Trophoblast cell (in vitro differentiated cells and primary cell): ENCODE measurements around the gene MCU.

ENCODE experiments used
- DNase-seq, 2 donors: peaks; one replicate each; pipeline ENCODE4 v3.0.0-alpha.2; 2016
- H2AFZ ChIP-seq: 2 replicates; pipeline ENCODE4 v1.6.1; 2013; ENCODE audit warnings: low read length, moderate library complexity, mild to moderate bottlenecking; ENCODE audit not compliant: insufficient read depth, poor library complexity
- H2AK5ac ChIP-seq: 2 replicates; pipeline ENCODE4 v1.6.1; 2013; ENCODE audit warnings: mild to moderate bottlenecking, low read length
- H2BK120ac ChIP-seq: 2 replicates; pipeline ENCODE4 v1.6.1; 2013; ENCODE audit warnings: low read length, mild to moderate bottlenecking, moderate library complexity; ENCODE audit not compliant: insufficient read depth, poor library complexity
- H2BK12ac ChIP-seq: 2 replicates; pipeline ENCODE4 v1.6.1; 2013; ENCODE audit warnings: mild to moderate bottlenecking, low read length, moderate library complexity
- H2BK5ac ChIP-seq: 2 replicates; pipeline ENCODE4 v1.6.1; 2013; ENCODE audit warnings: low read length, low read depth, moderate library complexity, mild to moderate bottlenecking; ENCODE audit not compliant: poor library complexity
- H3K14ac ChIP-seq: 2 replicates; pipeline ENCODE4 v1.6.1; 2013; ENCODE audit warnings: mild to moderate bottlenecking, low read length
- H3K18ac ChIP-seq: 2 replicates; pipeline ENCODE4 v1.6.1; 2013; ENCODE audit warnings: mild to moderate bottlenecking, low read length
- H3K23ac ChIP-seq: 2 replicates; pipeline ENCODE4 v1.6.1; 2013; ENCODE audit warnings: low read length
- H3K27ac ChIP-seq: 2 replicates; pipeline ENCODE4 v1.5.1; 2013; ENCODE audit warnings: low read depth, mild to moderate bottlenecking, inconsistent platforms, low read length, moderate library complexity
- H3K27me3 ChIP-seq: 2 replicates; pipeline ENCODE4 v1.6.1; 2013; ENCODE audit warnings: inconsistent platforms, mild to moderate bottlenecking, low read length, moderate library complexity; ENCODE audit not compliant: insufficient read depth
- H3K36me3 ChIP-seq, 2 experiments: 1 replicate in 1 of 2; 2 replicates in 1 of 2; pipeline ENCODE4 v1.6.1; 2013; ENCODE audit warnings: low read length in 2 of 2, mild to moderate bottlenecking in 2 of 2, moderate library complexity in 1 of 2; ENCODE audit not compliant: insufficient read depth in 2 of 2, control insufficient read depth in 1 of 2
- H3K4ac ChIP-seq: 2 replicates; pipeline ENCODE4 v1.6.1; 2013; ENCODE audit warnings: low read depth, mild to moderate bottlenecking, low read length, moderate library complexity
- H3K4me1 ChIP-seq, 2 experiments: 1 replicate in 1 of 2; 2 replicates in 1 of 2; pipeline ENCODE4 v1.6.1; 2013; ENCODE audit warnings: low read length in 2 of 2, mild to moderate bottlenecking in 2 of 2, moderate library complexity in 1 of 2; ENCODE audit not compliant: insufficient read depth in 2 of 2, control insufficient read depth in 1 of 2
- H3K4me2 ChIP-seq: 2 replicates; pipeline ENCODE4 v1.6.1; 2013; ENCODE audit warnings: inconsistent platforms, mild to moderate bottlenecking, low read length, moderate library complexity
- H3K4me3 ChIP-seq: 2 replicates; pipeline ENCODE4 v1.5.1; 2013; ENCODE audit warnings: mild to moderate bottlenecking, low read depth, low read length, inconsistent platforms
- H3K79me1 ChIP-seq: one replicate; pipeline ENCODE4 v1.6.1; 2013; ENCODE audit warnings: low read length
- H3K79me2 ChIP-seq: 2 replicates; pipeline ENCODE4 v1.6.1; 2013; ENCODE audit warnings: low read length, mild to moderate bottlenecking; ENCODE audit not compliant: control insufficient read depth, insufficient read depth, poor library complexity
- H3K9ac ChIP-seq: 2 replicates; pipeline ENCODE4 v1.6.1; 2013; ENCODE audit warnings: mild to moderate bottlenecking, low read length
- H3K9me3 ChIP-seq: 2 replicates; pipeline ENCODE4 v1.6.1; 2013; ENCODE audit warnings: low read depth, mild to moderate bottlenecking, control low read depth, inconsistent platforms, low read length; ENCODE audit not compliant: insufficient read depth
- H4K12ac ChIP-seq: 2 replicates; pipeline ENCODE4 v1.6.1; 2013; ENCODE audit warnings: low read depth, mild to moderate bottlenecking, low read length, moderate library complexity
- H4K8ac ChIP-seq: 2 replicates; pipeline ENCODE4 v1.6.1; 2013; ENCODE audit warnings: low read depth, mild to moderate bottlenecking, low read length, moderate library complexity
- H4K91ac ChIP-seq: one replicate; pipeline ENCODE4 v1.6.1; 2013; ENCODE audit warnings: low read depth, mild to moderate bottlenecking, low read length, moderate library complexity
- WGBS: extraction: QIAGEN DNeasy Blood & Tissue Kit; methylation state at CpG from one replicate; pipeline ENCODE4 v1.1.7; 2013; ENCODE audit warnings: missing lambda C conversion rate; ENCODE audit not compliant: insufficient read length, insufficient coverage; ENCODE audit errors: extremely low coverage; 5-methylcytosine and 5-hydroxymethylcytosine counted together

MCU gene

GRCh38 chr10:72850861-72851260 lies 158.9 kb downstream of the MCU start:
- H3K18ac ChIP-seq, result no peak overlapping the region
- WGBS, result no CpG with 5 or more reads among the region's 2 CpGs
- no peak overlapping the region for H4K8ac ChIP-seq
- no peak overlapping the region for H3K14ac ChIP-seq
- no peak for DNase-seq
- H3K23ac ChIP-seq, result no peak overlapping the region
- no peak overlapping the region for H3K27ac ChIP-seq
- no peak overlapping the region for H2BK120ac ChIP-seq
- no peak overlapping the region for H2AFZ ChIP-seq
- H3K4ac ChIP-seq, result no peak overlapping the region
- H2BK5ac ChIP-seq, result no peak overlapping the region
- no peak overlapping the region for H4K91ac ChIP-seq
- H2AK5ac ChIP-seq, result no peak overlapping the region
- no peaks in the 10 kb centered on the region for H3K9me3 ChIP-seq
- no peak overlapping the region for H3K4me2 ChIP-seq
- H3K27me3 ChIP-seq, result no peaks in the 10 kb centered on the region
- H3K79me1 ChIP-seq, result no peaks in the 10 kb centered on the region
- H3K4me3 ChIP-seq, result no peak overlapping the region
- H3K9ac ChIP-seq, result no peak overlapping the region
- no peak overlapping the region for H2BK12ac ChIP-seq
- no peaks in the 10 kb centered on the region for H3K79me2 ChIP-seq
- no peaks in the 10 kb centered on the region for H3K4me1 ChIP-seq
- no peaks in the 10 kb centered on the region for H3K36me3 ChIP-seq
- H4K12ac ChIP-seq, result no peak overlapping the region

- H3K27me3 ChIP-seq, result no peaks in the 10 kb centered on the region
- H3K27ac ChIP-seq, result no peak overlapping the region
- H2AK5ac ChIP-seq, result no peak overlapping the region
- H4K91ac ChIP-seq, result no peak overlapping the region
- no peak overlapping the region for H2BK12ac ChIP-seq
- H3K9me3 ChIP-seq, result no peaks in the 10 kb centered on the region
- WGBS, result no CpG with 5 or more reads among the region's 1 CpG
- H3K4me3 ChIP-seq, result no peak overlapping the region
- H2BK5ac ChIP-seq, result no peak overlapping the region
- DNase-seq, result no peak
- H3K14ac ChIP-seq, result no peak overlapping the region
- H3K18ac ChIP-seq, result no peak overlapping the region
- H4K12ac ChIP-seq, result no peak overlapping the region
- H3K9ac ChIP-seq, result no peak overlapping the region
- no peaks in the 10 kb centered on the region for H3K79me2 ChIP-seq
- H3K4me1 ChIP-seq, result no peaks in the 10 kb centered on the region
- no peak overlapping the region for H2AFZ ChIP-seq
- H3K79me1 ChIP-seq, result no peaks in the 10 kb centered on the region
- H3K23ac ChIP-seq, result no peak overlapping the region
- no peak overlapping the region for H3K4me2 ChIP-seq
- no peaks in the 10 kb centered on the region for H3K36me3 ChIP-seq
- no peak overlapping the region for H2BK120ac ChIP-seq
- H4K8ac ChIP-seq, result no peak overlapping the region
- no peak overlapping the region for H3K4ac ChIP-seq
Observed at GRCh38 chr10:72851509-72851908, 159.6 kb downstream of the MCU start.

DNA sequence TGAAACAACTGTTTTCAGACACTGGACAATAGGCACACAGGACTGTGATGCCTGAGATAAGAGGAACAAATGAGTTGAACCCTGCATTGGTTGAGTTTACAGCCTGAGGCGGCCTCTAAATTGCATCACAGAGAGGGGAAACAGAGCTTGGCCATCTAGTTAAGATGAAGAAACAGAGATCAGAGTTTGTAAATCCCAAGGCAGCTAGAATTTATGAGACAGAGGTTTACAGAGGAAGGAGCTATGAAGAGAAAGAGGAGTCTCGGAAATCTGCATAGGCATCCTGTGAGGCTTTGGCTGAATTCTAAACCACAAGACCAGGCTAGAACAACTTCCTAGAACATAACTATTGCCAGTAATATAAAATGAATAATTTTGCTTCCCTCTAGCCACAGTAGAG lies 160.6 kb downstream of the MCU start:
- Histone ChIP-seq H4K8ac (no peak overlapping the region), H3K4me3 (no peak overlapping the region), H3K9ac (no peak overlapping the region), H3K23ac (no peak overlapping the region), H2BK5ac (no peak overlapping the region), H3K18ac (no peak overlapping the region), H3K4ac (no peak overlapping the region), H3K79me2 (no peaks in the 10 kb centered on the region), H2BK12ac (no peak overlapping the region), H3K14ac (no peak overlapping the region), H4K91ac (no peak overlapping the region), H2BK120ac (no peak overlapping the region), H4K12ac (no peak overlapping the region), H3K36me3 (no peaks in the 10 kb centered on the region), H3K79me1 (no peaks in the 10 kb centered on the region), H3K4me2 (no peak overlapping the region), H3K9me3 (no peaks in the 10 kb centered on the region), H3K27me3 (no peaks in the 10 kb centered on the region), H2AFZ (no peak overlapping the region), H3K27ac (no peak overlapping the region), H3K4me1 (no peaks in the 10 kb centered on the region), H2AK5ac (no peak overlapping the region)
- peak in 1 of 2 donors; percentile 8 for DNase-seq
- no CpG with 5 or more reads among the region's 2 CpGs for WGBS

DNA sequence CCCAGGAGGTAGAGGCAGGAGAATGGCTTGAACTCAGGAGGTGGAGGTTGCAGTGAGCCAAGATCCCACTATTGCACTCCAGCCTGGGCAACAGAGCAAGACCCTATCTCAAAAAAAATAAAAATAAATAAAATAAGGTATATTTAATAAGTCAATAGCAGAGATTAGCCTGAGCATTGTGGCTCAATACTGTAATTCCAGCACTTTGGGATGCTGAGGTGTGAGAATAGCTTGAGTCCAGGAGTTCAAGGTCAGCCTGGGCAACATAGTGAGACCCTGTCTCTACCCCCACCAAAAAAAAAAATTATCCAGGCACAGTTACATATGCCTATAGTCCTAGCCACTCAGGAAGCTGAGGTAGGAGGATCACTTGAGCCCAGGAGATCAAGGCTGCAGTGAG lies 163.2 kb downstream of the MCU start:
- no peak overlapping the region for H3K14ac ChIP-seq
- no peak for DNase-seq
- no peaks in the 10 kb centered on the region for H3K9me3 ChIP-seq
- H3K18ac ChIP-seq, result no peak overlapping the region
- no peak overlapping the region for H4K12ac ChIP-seq
- H2BK120ac ChIP-seq, result no peak overlapping the region
- no peak overlapping the region for H3K4ac ChIP-seq
- H2BK5ac ChIP-seq, result no peak overlapping the region
- no peak overlapping the region for H3K4me3 ChIP-seq
- no peak overlapping the region for H3K9ac ChIP-seq
- no peaks in the 10 kb centered on the region for H3K79me1 ChIP-seq
- H3K4me2 ChIP-seq, result no peak overlapping the region
- H4K8ac ChIP-seq, result no peak overlapping the region
- H3K27me3 ChIP-seq, result no peaks in the 10 kb centered on the region
- no peaks in the 10 kb centered on the region for H3K79me2 ChIP-seq
- H3K23ac ChIP-seq, result no peak overlapping the region
- no peak overlapping the region for H2BK12ac ChIP-seq
- no peak overlapping the region for H2AFZ ChIP-seq
- no peak overlapping the region for H4K91ac ChIP-seq
- no peak overlapping the region for H3K27ac ChIP-seq
- H2AK5ac ChIP-seq, result no peak overlapping the region
- no peaks in the 10 kb centered on the region for H3K4me1 ChIP-seq
- no peaks in the 10 kb centered on the region for H3K36me3 ChIP-seq

GRCh38 chr10:72855790-72856189 lies 163.8 kb downstream of the MCU start:
- H2BK12ac ChIP-seq, result no peak overlapping the region
- H3K79me1 ChIP-seq, result no peaks in the 10 kb centered on the region
- H2BK5ac ChIP-seq, result no peak overlapping the region
- H3K23ac ChIP-seq, result no peak overlapping the region
- H3K4ac ChIP-seq, result no peak overlapping the region
- no peak overlapping the region for H2AK5ac ChIP-seq
- no peak overlapping the region for H3K27ac ChIP-seq
- no peak overlapping the region for H2AFZ ChIP-seq
- H3K4me1 ChIP-seq, result no peaks in the 10 kb centered on the region
- no CpG with 5 or more reads among the region's 2 CpGs for WGBS
- no peak for DNase-seq
- no peak overlapping the region for H3K18ac ChIP-seq
- H3K4me3 ChIP-seq, result no peak overlapping the region
- H4K8ac ChIP-seq, result no peak overlapping the region
- H3K9me3 ChIP-seq, result no peaks in the 10 kb centered on the region
- no peak overlapping the region for H3K4me2 ChIP-seq
- no peak overlapping the region for H3K14ac ChIP-seq
- H4K91ac ChIP-seq, result no peak overlapping the region
- H2BK120ac ChIP-seq, result no peak overlapping the region
- no peaks in the 10 kb centered on the region for H3K36me3 ChIP-seq
- no peak overlapping the region for H4K12ac ChIP-seq
- no peak overlapping the region for H3K9ac ChIP-seq
- H3K27me3 ChIP-seq, result no peaks in the 10 kb centered on the region
- no peaks in the 10 kb centered on the region for H3K79me2 ChIP-seq
